ENCODE results near the gene AP2A2.

Gene AP2A2

GRCh38 chr11:1031121-1031899 lies 105.6 kb downstream of the AP2A2 start:
- DNase-seq: no peak

GRCh38 chr11:1032310-1032891 lies 106.7 kb downstream of the AP2A2 start:
- no peak for DNase-seq

GRCh38 chr11:1033016-1033798 lies 107.5 kb downstream of the AP2A2 start:
- no peak for DNase-seq

- DNase-seq: no peak
Observed at GRCh38 chr11:1034001-1034400, 108.3 kb downstream of the AP2A2 start.

- no peak for DNase-seq
Observed at GRCh38 chr11:1034456-1035295, 109.0 kb downstream of the AP2A2 start.

- no peak for DNase-seq
Observed at GRCh38 chr11:1035577-1036283, 110.1 kb downstream of the AP2A2 start.

- no peak for DNase-seq
Observed at GRCh38 chr11:1036303-1036923, 110.7 kb downstream of the AP2A2 start, which contains the start of gene MUC6. MUC6 (minus strand) TSS chr11:1036718; CDS start chr11:1036655, 63 bp downstream.

GRCh38 chr11:1036931-1037330 lies 111.3 kb downstream of the AP2A2 start:
- no peak for DNase-seq

- DNase-seq: no peak
Observed at GRCh38 chr11:1037506-1038055, 111.9 kb downstream of the AP2A2 start.

- DNase-seq: no peak
Observed at GRCh38 chr11:1038361-1038760, 112.7 kb downstream of the AP2A2 start.

GRCh38 chr11:1038921-1039320 lies 113.3 kb downstream of the AP2A2 start:
- DNase-seq: no peak

- no peak for DNase-seq
Observed at GRCh38 chr11:1039481-1040427, 114.1 kb downstream of the AP2A2 start.

- no peak for DNase-seq
Observed at GRCh38 chr11:1040428-1041148, 114.9 kb downstream of the AP2A2 start.

- no peak for DNase-seq
Observed at GRCh38 chr11:1041149-1041467, 115.4 kb downstream of the AP2A2 start.

GRCh38 chr11:1041471-1041870 lies 115.8 kb downstream of the AP2A2 start:
- DNase-seq: no peak

- DNase-seq: no peak
Observed at GRCh38 chr11:1041936-1042608, 116.4 kb downstream of the AP2A2 start.

- no peak for DNase-seq
Observed at GRCh38 chr11:1042626-1043562, 117.2 kb downstream of the AP2A2 start.

GRCh38 chr11:1043563-1044096 lies 118.0 kb downstream of the AP2A2 start:
- no peak for DNase-seq
